Measurements from ENCODE around the gene XIRP2.

GRCh38 chr2:167028503-167028902 is 140.2 kb downstream of the XIRP2 start:
- TF ChIP-seq CTCF (IDR thresholded peaks at IDR 0.05) (no peak), POLR2A (IDR thresholded peaks at IDR 0.05) (no peak), POLR2AphosphoS5 (IDR thresholded peaks at IDR 0.05) (no peak), EP300 (IDR thresholded peaks at IDR 0.05) (no peak)
